ENCODE results near the gene CIDEC. TPM values are rescaled to one million over a fixed set of nuclear protein-coding genes. Genes with fewer than 3 reads are reported as not detected.

The CIDEC gene
- total and polyA plus RNA-seq, 2 experiments from 2014 or later: not detected

DNA sequence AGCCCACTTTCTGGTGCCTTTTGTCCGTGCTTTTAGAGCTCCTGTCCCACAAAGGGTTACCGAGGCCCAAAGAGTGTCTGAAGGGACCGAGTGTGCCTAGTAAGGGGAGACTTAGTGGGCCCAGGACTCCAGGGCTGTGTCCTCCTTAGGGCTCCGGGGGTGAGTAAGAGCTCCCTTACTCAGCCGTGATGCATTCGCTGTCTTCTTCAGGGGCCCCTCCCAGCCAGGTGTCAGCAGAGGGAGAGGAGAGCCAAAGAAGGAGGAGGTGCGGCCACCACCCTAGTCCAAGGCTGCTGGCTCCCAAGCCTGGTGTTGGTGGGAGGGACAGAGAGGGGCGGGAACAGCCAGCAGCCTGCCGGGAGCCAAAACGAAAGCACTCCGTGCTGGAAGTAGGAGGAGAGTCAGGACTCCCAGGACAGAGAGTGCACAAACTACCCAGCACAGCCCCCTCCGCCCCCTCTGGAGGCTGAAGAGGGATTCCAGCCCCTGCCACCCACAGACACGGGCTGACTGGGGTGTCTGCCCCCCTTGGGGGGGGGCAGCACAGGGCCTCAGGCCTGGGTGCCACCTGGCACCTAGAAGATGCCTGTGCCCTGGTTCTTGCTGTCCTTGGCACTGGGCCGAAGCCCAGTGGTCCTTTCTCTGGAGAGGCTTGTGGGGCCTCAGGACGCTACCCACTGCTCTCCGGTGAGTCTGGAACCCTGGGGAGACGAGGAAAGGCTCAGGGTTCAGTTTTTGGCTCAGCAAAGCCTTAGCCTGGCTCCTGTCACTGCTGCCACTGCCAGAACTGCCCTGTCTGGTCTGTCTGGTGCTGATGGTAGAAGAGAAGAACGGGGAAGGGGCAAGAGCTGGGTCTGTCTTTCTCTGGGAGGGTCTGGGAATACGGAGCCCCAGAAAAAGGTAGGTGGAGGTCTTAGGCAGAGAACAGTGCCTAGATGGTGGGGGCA is 37.0 kb upstream of the CIDEC start, which contains the start of gene IL17RC (continued):
- TF ChIP-seq, protein P1, sequence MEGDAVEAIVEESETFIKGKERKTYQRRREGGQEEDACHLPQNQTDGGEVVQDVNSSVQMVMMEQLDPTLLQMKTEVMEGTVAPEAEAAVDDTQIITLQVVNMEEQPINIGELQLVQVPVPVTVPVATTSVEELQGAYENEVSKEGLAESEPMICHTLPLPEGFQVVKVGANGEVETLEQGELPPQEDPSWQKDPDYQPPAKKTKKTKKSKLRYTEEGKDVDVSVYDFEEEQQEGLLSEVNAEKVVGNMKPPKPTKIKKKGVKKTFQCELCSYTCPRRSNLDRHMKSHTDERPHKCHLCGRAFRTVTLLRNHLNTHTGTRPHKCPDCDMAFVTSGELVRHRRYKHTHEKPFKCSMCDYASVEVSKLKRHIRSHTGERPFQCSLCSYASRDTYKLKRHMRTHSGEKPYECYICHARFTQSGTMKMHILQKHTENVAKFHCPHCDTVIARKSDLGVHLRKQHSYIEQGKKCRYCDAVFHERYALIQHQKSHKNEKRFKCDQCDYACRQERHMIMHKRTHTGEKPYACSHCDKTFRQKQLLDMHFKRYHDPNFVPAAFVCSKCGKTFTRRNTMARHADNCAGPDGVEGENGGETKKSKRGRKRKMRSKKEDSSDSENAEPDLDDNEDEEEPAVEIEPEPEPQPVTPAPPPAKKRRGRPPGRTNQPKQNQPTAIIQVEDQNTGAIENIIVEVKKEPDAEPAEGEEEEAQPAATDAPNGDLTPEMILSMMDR (conservative IDR thresholded peaks at IDR 0.05; ENCODE audit: low read depth in 2 of 2): 0 out of 4 replicates have a peak, but pooled peaks of 1 of the 2 experiments have one; percentile 9
- no peak for TF ChIP-seq EZH2 (IDR thresholded peaks at IDR 0.05; ENCODE audit: low read depth, unreplicated experiment)
- no peak for TF ChIP-seq NANOG (IDR thresholded peaks at IDR 0.05; ENCODE audit: borderline replicate concordance)
- no peak for TF ChIP-seq EZH2phosphoT487 (IDR thresholded peaks at IDR 0.05; ENCODE audit: unreplicated experiment)
- no peak for TF ChIP-seq ZNF114 (CRISPR knock-in tag; IDR thresholded peaks at IDR 0.05)
- TF ChIP-seq ZNF331 (CRISPR knock-in tag; IDR thresholded peaks at IDR 0.05; ENCODE audit: low read depth): no peak
- TF ChIP-seq JUNB (IDR thresholded peaks at IDR 0.05; ENCODE audit: unreplicated experiment): no peak

DNA sequence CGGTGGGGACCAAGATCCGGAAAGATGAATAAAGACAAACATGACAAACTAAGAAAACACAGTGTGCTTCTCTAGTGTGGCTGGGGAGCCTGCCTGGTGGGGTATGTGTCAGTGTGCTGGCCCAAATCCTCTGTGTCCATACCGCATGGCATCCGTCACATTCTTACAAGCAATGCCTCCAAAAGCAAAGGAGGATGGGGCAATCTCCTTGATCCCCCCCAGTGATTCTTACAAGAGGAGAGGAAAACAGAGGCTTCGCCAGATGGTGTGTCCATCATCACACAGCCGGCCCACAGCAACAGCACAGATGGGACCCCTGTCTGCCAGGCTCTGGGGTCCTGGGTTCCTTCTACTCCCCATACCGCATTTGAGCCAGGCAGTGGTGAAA is 36.3 kb upstream of the CIDEC start:
- 0 out of 2 replicates have a peak, but pooled peaks cover 5% of the 10 kb centered on the region for H3F3A ChIP-seq (replicated peaks; ENCODE audit: low read depth)
- peak overlapping the region; percentile 84 for H3K4me2 ChIP-seq
- peaks cover 12% of the 10 kb centered on the region; the same call in 1 of the 2 replicates for H3K27me3 ChIP-seq (ENCODE audit: insufficient read depth)
- DNase-seq (ENCODE audit: low spot score) (peak; percentile 24), ATAC-seq (no peak; the same call in 2 of the 3 replicates)
- 0 out of 2 replicates have a peak, but pooled peaks cover 4% of the 10 kb centered on the region for H3K9me2 ChIP-seq (ENCODE audit: insufficient read depth)
- H3K79me2 ChIP-seq (replicated peaks; ENCODE audit: insufficient read depth): no peaks in the 10 kb centered on the region
- H3K4me1 ChIP-seq (ENCODE audit: insufficient read depth): peaks cover 17% of the 10 kb centered on the region
- H2AFZ ChIP-seq: peak overlapping the region; percentile 16; the same call in 1 of the 2 replicates
- Mint-ChIP-seq H3K9me3 (peaks cover 13% of the 10 kb centered on the region), H3K27ac (no peak overlapping the region), H3K4me3 (peak overlapping the region; percentile 77), H3K27me3 (ENCODE audit: insufficient read depth, low read depth, poor library complexity) (peaks cover 8% of the 10 kb centered on the region), H3K36me3 (ENCODE audit: low read depth) (peaks cover 13% of the 10 kb centered on the region), H3K4me1 (peaks cover 16% of the 10 kb centered on the region)
- H4K20me1 ChIP-seq (replicated peaks; ENCODE audit: insufficient read depth): no peaks in the 10 kb centered on the region
- H3K27ac ChIP-seq (ENCODE audit: low read depth): no peak overlapping the region
- H3K36me3 ChIP-seq (ENCODE audit: insufficient read depth): no peaks in the 10 kb centered on the region
- H3K4me3 ChIP-seq: peak overlapping the region; percentile 48
- no peak for TF ChIP-seq NANOG (IDR thresholded peaks at IDR 0.05; ENCODE audit: borderline replicate concordance)
- TF ChIP-seq ZNF114 (CRISPR knock-in tag; IDR thresholded peaks at IDR 0.05): no peak
- no peak for TF ChIP-seq EZH2phosphoT487 (IDR thresholded peaks at IDR 0.05; ENCODE audit: unreplicated experiment)
- TF ChIP-seq, protein P2, sequence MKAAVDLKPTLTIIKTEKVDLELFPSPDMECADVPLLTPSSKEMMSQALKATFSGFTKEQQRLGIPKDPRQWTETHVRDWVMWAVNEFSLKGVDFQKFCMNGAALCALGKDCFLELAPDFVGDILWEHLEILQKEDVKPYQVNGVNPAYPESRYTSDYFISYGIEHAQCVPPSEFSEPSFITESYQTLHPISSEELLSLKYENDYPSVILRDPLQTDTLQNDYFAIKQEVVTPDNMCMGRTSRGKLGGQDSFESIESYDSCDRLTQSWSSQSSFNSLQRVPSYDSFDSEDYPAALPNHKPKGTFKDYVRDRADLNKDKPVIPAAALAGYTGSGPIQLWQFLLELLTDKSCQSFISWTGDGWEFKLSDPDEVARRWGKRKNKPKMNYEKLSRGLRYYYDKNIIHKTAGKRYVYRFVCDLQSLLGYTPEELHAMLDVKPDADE (IDR thresholded peaks at IDR 0.05): no peak
- TF ChIP-seq, protein P3, sequence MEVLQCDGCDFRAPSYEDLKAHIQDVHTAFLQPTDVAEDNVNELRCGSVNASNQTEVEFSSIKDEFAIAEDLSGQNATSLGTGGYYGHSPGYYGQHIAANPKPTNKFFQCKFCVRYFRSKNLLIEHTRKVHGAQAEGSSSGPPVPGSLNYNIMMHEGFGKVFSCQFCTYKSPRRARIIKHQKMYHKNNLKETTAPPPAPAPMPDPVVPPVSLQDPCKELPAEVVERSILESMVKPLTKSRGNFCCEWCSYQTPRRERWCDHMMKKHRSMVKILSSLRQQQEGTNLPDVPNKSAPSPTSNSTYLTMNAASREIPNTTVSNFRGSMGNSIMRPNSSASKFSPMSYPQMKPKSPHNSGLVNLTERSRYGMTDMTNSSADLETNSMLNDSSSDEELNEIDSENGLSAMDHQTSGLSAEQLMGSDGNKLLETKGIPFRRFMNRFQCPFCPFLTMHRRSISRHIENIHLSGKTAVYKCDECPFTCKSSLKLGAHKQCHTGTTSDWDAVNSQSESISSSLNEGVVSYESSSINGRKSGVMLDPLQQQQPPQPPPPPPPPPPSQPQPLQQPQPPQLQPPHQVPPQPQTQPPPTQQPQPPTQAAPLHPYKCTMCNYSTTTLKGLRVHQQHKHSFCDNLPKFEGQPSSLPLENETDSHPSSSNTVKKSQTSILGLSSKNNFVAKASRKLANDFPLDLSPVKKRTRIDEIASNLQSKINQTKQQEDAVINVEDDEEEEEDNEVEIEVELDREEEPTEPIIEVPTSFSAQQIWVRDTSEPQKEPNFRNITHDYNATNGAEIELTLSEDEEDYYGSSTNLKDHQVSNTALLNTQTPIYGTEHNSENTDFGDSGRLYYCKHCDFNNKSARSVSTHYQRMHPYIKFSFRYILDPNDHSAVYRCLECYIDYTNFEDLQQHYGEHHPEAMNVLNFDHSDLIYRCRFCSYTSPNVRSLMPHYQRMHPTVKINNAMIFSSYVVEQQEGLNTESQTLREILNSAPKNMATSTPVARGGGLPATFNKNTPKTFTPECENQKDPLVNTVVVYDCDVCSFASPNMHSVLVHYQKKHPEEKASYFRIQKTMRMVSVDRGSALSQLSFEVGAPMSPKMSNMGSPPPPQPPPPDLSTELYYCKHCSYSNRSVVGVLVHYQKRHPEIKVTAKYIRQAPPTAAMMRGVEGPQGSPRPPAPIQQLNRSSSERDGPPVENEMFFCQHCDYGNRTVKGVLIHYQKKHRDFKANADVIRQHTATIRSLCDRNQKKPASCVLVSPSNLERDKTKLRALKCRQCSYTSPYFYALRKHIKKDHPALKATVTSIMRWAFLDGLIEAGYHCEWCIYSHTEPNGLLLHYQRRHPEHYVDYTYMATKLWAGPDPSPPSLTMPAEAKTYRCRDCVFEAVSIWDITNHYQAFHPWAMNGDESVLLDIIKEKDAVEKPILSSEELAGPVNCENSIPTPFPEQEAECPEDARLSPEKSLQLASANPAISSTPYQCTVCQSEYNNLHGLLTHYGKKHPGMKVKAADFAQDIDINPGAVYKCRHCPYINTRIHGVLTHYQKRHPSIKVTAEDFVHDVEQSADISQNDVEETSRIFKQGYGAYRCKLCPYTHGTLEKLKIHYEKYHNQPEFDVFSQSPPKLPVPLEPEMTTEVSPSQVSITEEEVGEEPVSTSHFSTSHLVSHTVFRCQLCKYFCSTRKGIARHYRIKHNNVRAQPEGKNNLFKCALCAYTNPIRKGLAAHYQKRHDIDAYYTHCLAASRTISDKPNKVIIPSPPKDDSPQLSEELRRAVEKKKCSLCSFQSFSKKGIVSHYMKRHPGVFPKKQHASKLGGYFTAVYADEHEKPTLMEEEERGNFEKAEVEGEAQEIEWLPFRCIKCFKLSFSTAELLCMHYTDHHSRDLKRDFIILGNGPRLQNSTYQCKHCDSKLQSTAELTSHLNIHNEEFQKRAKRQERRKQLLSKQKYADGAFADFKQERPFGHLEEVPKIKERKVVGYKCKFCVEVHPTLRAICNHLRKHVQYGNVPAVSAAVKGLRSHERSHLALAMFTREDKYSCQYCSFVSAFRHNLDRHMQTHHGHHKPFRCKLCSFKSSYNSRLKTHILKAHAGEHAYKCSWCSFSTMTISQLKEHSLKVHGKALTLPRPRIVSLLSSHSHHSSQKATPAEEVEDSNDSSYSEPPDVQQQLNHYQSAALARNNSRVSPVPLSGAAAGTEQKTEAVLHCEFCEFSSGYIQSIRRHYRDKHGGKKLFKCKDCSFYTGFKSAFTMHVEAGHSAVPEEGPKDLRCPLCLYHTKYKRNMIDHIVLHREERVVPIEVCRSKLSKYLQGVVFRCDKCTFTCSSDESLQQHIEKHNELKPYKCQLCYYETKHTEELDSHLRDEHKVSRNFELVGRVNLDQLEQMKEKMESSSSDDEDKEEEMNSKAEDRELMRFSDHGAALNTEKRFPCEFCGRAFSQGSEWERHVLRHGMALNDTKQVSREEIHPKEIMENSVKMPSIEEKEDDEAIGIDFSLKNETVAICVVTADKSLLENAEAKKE (CRISPR knock-in tag; IDR thresholded peaks at IDR 0.05): no peak
- TF ChIP-seq EZH2 (IDR thresholded peaks at IDR 0.05; ENCODE audit: low read depth, unreplicated experiment): no peak
- no peak for TF ChIP-seq ZNF331 (CRISPR knock-in tag; IDR thresholded peaks at IDR 0.05; ENCODE audit: low read depth)

Data from GM23338 (cell line).